HepG2 (cell line): Measurements from ENCODE around the gene FAM181A. TPM values are rescaled to one million over a fixed set of nuclear protein-coding genes. Genes with fewer than 3 reads are reported as not detected.
A peak's percentile ranks its signal among the peaks of the same experiment; 100 is the strongest.

Experiments used
- ATAC-seq: fragments of 200-7000 bp; cut with Tn5 transposase; 3 replicates; pipeline ENCODE4 v1.9.1; 2020; ENCODE audit warnings: mild to moderate bottlenecking, moderate library complexity
- BruUV-seq: library from RNA; stranded (reverse); fragments of 400-500 nt; replicated peaks from 2 replicates; lab custom pipeline; 2021; lab: Mats Ljungman, UMichigan
- CTCF ChIA-PET: fragments of 300-600 bp; formaldehyde crosslinking; extraction: SDS; loops from one replicate; lab custom pipeline; 2021; ENCODE audit warnings: low total read pairs, inconsistent platforms, low intra/inter-chr PET ratio; lab: Yijun Ruan, JAX
- POLR2A ChIA-PET: fragments of 350-600 bp; sonication (Branson Sonifier 250); formaldehyde crosslinking; loops from one replicate; lab custom pipeline; 2020; ENCODE audit warnings: antibody characterized with exemption, inconsistent platforms; lab: Yijun Ruan, JAX
- DNase-seq: peaks from one replicate; pipeline ENCODE4 v3.0.0-alpha.2; 2015; ENCODE audit warnings: low spot score
- FAIRE-seq: peaks from 3 replicates; lab custom pipeline; 2011; peaks lifted over from hg19 to GRCh38; lab: Jason Lieb, UNC
- H2AFZ ChIP-seq: one replicate; pipeline ENCODE4 v1.6.1; 2011; ENCODE audit warnings: low read length, inconsistent platforms
- H3K27ac ChIP-seq: fragments of 300-600 bp; 3 replicates; pipeline ENCODE4 v1.8.0; 2011; ENCODE audit warnings: mixed run types, mild to moderate bottlenecking, mixed read lengths, low read length, inconsistent platforms; ENCODE audit not compliant: insufficient read depth; ENCODE audit errors: extremely low read length
- H3K27me3 ChIP-seq, 2 experiments: fragments of 200-600 bp in 1 of 2; 2 replicates in 1 of 2; 3 replicates in 1 of 2; pipeline versions ENCODE4 v1.6.0 to v1.8.0; 2011; ENCODE audit warnings: low read length in 2 of 2, mild to moderate bottlenecking in 2 of 2, moderate library complexity in 2 of 2, inconsistent platforms in 1 of 2; ENCODE audit not compliant: insufficient read depth in 2 of 2, control insufficient read depth in 1 of 2
- H3K36me3 ChIP-seq, 2 experiments: fragments of 200-600 bp in 1 of 2; replicated peaks in 1 of 2; 2 replicates in 1 of 2; 3 replicates in 1 of 2; pipeline versions ENCODE4 v1.5.1 to v1.8.0; 2011; ENCODE audit warnings: low read length in 2 of 2, inconsistent platforms in 1 of 2; ENCODE audit not compliant: insufficient read depth in 2 of 2, control insufficient read depth in 1 of 2
- H3K4me1 ChIP-seq: 2 replicates; pipeline ENCODE4 v1.5.1; 2012; ENCODE audit warnings: low read length, inconsistent platforms; ENCODE audit not compliant: insufficient read depth
- H3K4me2 ChIP-seq: 2 replicates; pipeline ENCODE4 v1.6.0; 2011; ENCODE audit warnings: low read depth, low read length, inconsistent platforms
- H3K4me3 ChIP-seq, 3 experiments: fragments of 200-600 bp in 1 of 3; sonication (generic), shearing (Covaris generic) in 1 of 3; replicated peaks in 1 of 3; 2 replicates each; pipeline ENCODE4 v1.5.1; 2011 to 2016; ENCODE audit warnings: low read length in 3 of 3, inconsistent platforms in 2 of 3, low read depth in 2 of 3, mild to moderate bottlenecking in 2 of 3, control low read depth in 1 of 3, mixed read lengths in 1 of 3; ENCODE audit not compliant: insufficient read depth in 1 of 3
- H3K79me2 ChIP-seq: one replicate; pipeline ENCODE4 v1.6.1; 2011; ENCODE audit warnings: low read length, inconsistent platforms; ENCODE audit not compliant: insufficient read depth
- H3K9ac ChIP-seq: 2 replicates; pipeline ENCODE4 v1.6.0; 2011; ENCODE audit warnings: mild to moderate bottlenecking, low read depth, low read length, inconsistent platforms; ENCODE audit not compliant: insufficient read depth
- H3K9me3 ChIP-seq: 2 replicates; pipeline ENCODE4 v1.5.1; 2012; ENCODE audit warnings: mild to moderate bottlenecking, low read length
- H4K20me1 ChIP-seq: 2 replicates; pipeline ENCODE4 v1.6.0; 2011; ENCODE audit warnings: inconsistent platforms, mild to moderate bottlenecking, low read length, moderate library complexity; ENCODE audit not compliant: insufficient read depth
- CENPBD1 ChIP-seq: sonication (generic); formaldehyde crosslinking; IDR thresholded peaks from 2 replicates; pipeline ENCODE4 v1.8.0; 2022; ENCODE audit warnings: missing genetic modification reagents, low read depth, mild to moderate bottlenecking, borderline replicate concordance
- CHD4 ChIP-seq: fragments of 200-600 bp; sonication (generic); IDR thresholded peaks from 2 replicates; pipeline ENCODE4 v1.7.0; 2017; ENCODE audit warnings: mild to moderate bottlenecking, low read length, borderline replicate concordance
- FOSL2 ChIP-seq: sonication (generic); formaldehyde crosslinking; IDR thresholded peaks from 2 replicates; pipeline ENCODE4 v1.4.0; 2020; ENCODE audit warnings: missing genetic modification reagents
- FOXC1 ChIP-seq: sonication (generic); formaldehyde crosslinking; IDR thresholded peaks from 2 replicates; pipeline ENCODE4 v1.8.0; 2022; ENCODE audit warnings: mild to moderate bottlenecking, missing genetic modification reagents, borderline replicate concordance
- KAT2B ChIP-seq: fragments of 150-350 bp; IDR thresholded peaks from 2 replicates; pipeline ENCODE4 v1.6.1; 2014; ENCODE audit warnings: low read depth, low read length, borderline replicate concordance
- KDM1A ChIP-seq: IDR thresholded peaks from 2 replicates; pipeline ENCODE4 v1.6.1; 2016; ENCODE audit warnings: missing compliant biosample characterization
- MAFF ChIP-seq: IDR thresholded peaks from 2 replicates; pipeline ENCODE4 v1.6.1; 2011; ENCODE audit warnings: low read depth, low read length, improper control_type of control experiment
- PHF8 ChIP-seq: sonication (generic); formaldehyde crosslinking; IDR thresholded peaks from 2 replicates; pipeline ENCODE4 v1.5.0; 2020; ENCODE audit warnings: missing genetic modification reagents
- RBM22 ChIP-seq: fragments of 200-400 bp; formaldehyde crosslinking; optimal IDR thresholded peaks from 2 replicates; pipeline ENCODE3; 2017; ENCODE audit warnings: mild to moderate bottlenecking, low read length, moderate library complexity
- SMAD9 ChIP-seq: sonication (generic); formaldehyde crosslinking; IDR thresholded peaks from 2 replicates; pipeline ENCODE4 v1.5.1; 2020; ENCODE audit warnings: mild to moderate bottlenecking, missing genetic modification reagents
- SNAI1 ChIP-seq: sonication (generic); formaldehyde crosslinking; IDR thresholded peaks from 2 replicates; pipeline ENCODE4 v1.5.0; 2020; ENCODE audit warnings: mild to moderate bottlenecking, missing genetic modification reagents, borderline replicate concordance
- SP4 ChIP-seq: sonication (generic); formaldehyde crosslinking; IDR thresholded peaks from 2 replicates; pipeline ENCODE4 v1.8.1; 2023; ENCODE audit warnings: mild to moderate bottlenecking, missing genetic modification reagents
- SPEN ChIP-seq: sonication (generic); formaldehyde crosslinking; IDR thresholded peaks from 2 replicates; pipeline ENCODE4 v1.5.1; 2020; ENCODE audit warnings: low read depth, mild to moderate bottlenecking, missing genetic modification reagents
- TBX2 ChIP-seq: sonication (generic); formaldehyde crosslinking; IDR thresholded peaks from 2 replicates; pipeline ENCODE4 v1.5.0; 2020; ENCODE audit warnings: missing genetic modification reagents, mild to moderate bottlenecking, borderline replicate concordance
- ZBTB38 ChIP-seq: sonication (generic); formaldehyde crosslinking; IDR thresholded peaks from 2 replicates; pipeline ENCODE4 v1.5.1; 2020; ENCODE audit warnings: mild to moderate bottlenecking, missing genetic modification reagents
- ZNF101 ChIP-seq: sonication (generic); formaldehyde crosslinking; IDR thresholded peaks from 2 replicates; pipeline ENCODE4 v1.4.0; 2020; ENCODE audit warnings: mild to moderate bottlenecking, low read depth, missing genetic modification reagents, borderline replicate concordance
- ZNF333 ChIP-seq: sonication (generic); formaldehyde crosslinking; IDR thresholded peaks from 2 replicates; pipeline ENCODE4 v1.4.0; 2020; ENCODE audit warnings: mild to moderate bottlenecking, missing genetic modification reagents, borderline replicate concordance
- ZNF629 ChIP-seq: sonication (generic); formaldehyde crosslinking; conservative IDR thresholded peaks from 2 replicates; pipeline ENCODE4 v1.5.0; 2020; ENCODE audit warnings: missing genetic modification reagents
- ZNF749 ChIP-seq: sonication (generic); formaldehyde crosslinking; IDR thresholded peaks from 2 replicates; pipeline ENCODE4 v1.8.0; 2022; ENCODE audit warnings: mild to moderate bottlenecking, missing genetic modification reagents, moderate library complexity, borderline replicate concordance
- WGBS: methylation state at CpG from one replicate; pipeline ENCODE4 v1.1.6; 2017; ENCODE audit warnings: low lambda C conversion rate; 5-methylcytosine and 5-hydroxymethylcytosine counted together
- in situ Hi-C: cut with HindIII; loops from 2 replicates; pipeline ENCODE4 v1.10.0; 2017; ENCODE audit warnings: low pct_unique_long_range_greater_than_20kb; ENCODE audit not compliant: extremely low pct_ligation_motif_present
- intact Hi-C: fragments of 100-400 bp; cut with micrococcal nuclease; formaldehyde crosslinking; loops from one replicate; pipeline ENCODE4 v1.10.0; 2022; ENCODE audit not compliant: unreplicated experiment
- polyA plus RNA-seq, 8 experiments: library from polyadenylated mRNA; depleted of rRNA in 3 of 8; stranded (reverse) in 7 of 8; unstranded in 1 of 8; fragments of >200 nt; fragmentation: Illumina TruSeq in 4 of 8; extraction: Trizol in 4 of 8; gene quantifications; 2 replicates each; pipeline versions ENCODE4 v1.2.1 to v1.2.3, GENCODE V29; 2011 to 2016; ENCODE audit warnings: low read depth in 4 of 8, missing spikeins in 1 of 8, mixed read lengths in 1 of 8; ENCODE audit not compliant: insufficient read depth in 1 of 8
- total RNA-seq, 5 experiments: library from RNA; depleted of rRNA; stranded (reverse); fragments of >200 nt; fragmentation: Illumina TruSeq; extraction: Trizol; gene quantifications; 2 replicates each; pipeline ENCODE4 v1.2.3, GENCODE V29; 2016; ENCODE audit warnings: low read depth in 1 of 5

The FAM181A gene
- total and polyA plus RNA-seq, 2 of the 13 experiments (the other 11 are each of a cell fraction or from before 2014, with no cell fraction given): 1.1 to 1.5 TPM

GRCh38 chr14:93957751-93958566 lies 30.8 kb downstream of the FAM181A start (continued):
- TF ChIP-seq FOSL2 (CRISPR knock-in tag) (no peak), ZBTB38 (peak; percentile 63), SPEN (CRISPR knock-in tag) (no peak)

- FAIRE-seq (no peak), ATAC-seq (no peak), DNase-seq (no peak)
- Histone ChIP-seq H2AFZ (no peak overlapping the region), H4K20me1 (no peaks in the 10 kb centered on the region), H3K79me2 (no peaks in the 10 kb centered on the region), H3K9me3 (no peaks in the 10 kb centered on the region), H3K4me2 (peak overlapping the region; percentile 64), H3K4me1 (peaks cover 89% of the 10 kb centered on the region), H3K27me3 (no peaks in the 10 kb centered on the region), H3K36me3 (no peaks in the 10 kb centered on the region), H3K27ac (peak overlapping the region; percentile 79), H3K4me3 (peak overlapping the region in 1 of 3 experiments; percentile 39; a peak in 1 of 6 replicates), H3K9ac (peak overlapping the region; percentile 69)
- POLR2A ChIA-PET: interaction anchor here (0.7 to 3.9 kb wide), 24 partner anchors 9 to 437 kb away, joined by 3 to 30 read pairs (median 6); partner anchors contain the start of genes CCDC197, DDX24, IFI27L1 and OTUB2
- TSS peak; percentile 98 for BruUV-seq
- in situ Hi-C loops: no loop called here
- intact Hi-C loops: loop anchor here (10.0 kb wide), 1 partner anchor 176 kb away; no protein-coding TSS in a partner anchor
- TF ChIP-seq ZNF749 (CRISPR knock-in tag): 0 out of 2 replicates have a peak, but pooled peaks have one; percentile 7
- TF ChIP-seq KAT2B: no peak
- no peak for TF ChIP-seq PHF8 (CRISPR knock-in tag)
- TF ChIP-seq ZNF629 (CRISPR knock-in tag): peak; percentile 91
- TF ChIP-seq SP4 (CRISPR knock-in tag): peak; percentile 31; the same call in 1 of the 2 replicates
- TF ChIP-seq ZNF101 (CRISPR knock-in tag): no peak
- no peak for TF ChIP-seq SMAD9 (CRISPR knock-in tag)
- TF ChIP-seq FOXC1 (CRISPR knock-in tag): peak; percentile 17; the same call in 1 of the 2 replicates
- no peak for TF ChIP-seq TBX2 (CRISPR knock-in tag)
- no peak for TF ChIP-seq MAFF
- 0 out of 2 replicates have a peak, but pooled peaks have one; percentile 47 for TF ChIP-seq SNAI1
- TF ChIP-seq ZNF333 (CRISPR knock-in tag): peak; percentile 1; the same call in 1 of the 2 replicates
- TF ChIP-seq RBM22: peak; percentile 13
- TF ChIP-seq CHD4: no peak
- TF ChIP-seq CENPBD1 (CRISPR knock-in tag): 0 out of 2 replicates have a peak, but pooled peaks have one; percentile 10
- peak; percentile 67; the same call in 1 of the 2 replicates for TF ChIP-seq KDM1A
- CTCF ChIA-PET: interaction anchor here (1.0 kb wide), 1 partner anchor 12 kb away, joined by 3 read pairs; no protein-coding TSS in a partner anchor
- WGBS: 85% methylated on average over 6 of the region's 7 CpGs
Observed at GRCh38 chr14:93958567-93959238, 31.6 kb downstream of the FAM181A start.
